Measurements from ENCODE around the gene EIF4G3. TPM values are rescaled to one million over a fixed set of nuclear protein-coding genes. Genes with fewer than 3 reads are reported as not detected.

EIF4G3 gene
- total and polyA plus RNA-seq, 9 of the 15 experiments (the other 6 are each of a cell fraction or from before 2014, with no cell fraction given): 6.7 to 40.5 (median 32.1) TPM

DNA sequence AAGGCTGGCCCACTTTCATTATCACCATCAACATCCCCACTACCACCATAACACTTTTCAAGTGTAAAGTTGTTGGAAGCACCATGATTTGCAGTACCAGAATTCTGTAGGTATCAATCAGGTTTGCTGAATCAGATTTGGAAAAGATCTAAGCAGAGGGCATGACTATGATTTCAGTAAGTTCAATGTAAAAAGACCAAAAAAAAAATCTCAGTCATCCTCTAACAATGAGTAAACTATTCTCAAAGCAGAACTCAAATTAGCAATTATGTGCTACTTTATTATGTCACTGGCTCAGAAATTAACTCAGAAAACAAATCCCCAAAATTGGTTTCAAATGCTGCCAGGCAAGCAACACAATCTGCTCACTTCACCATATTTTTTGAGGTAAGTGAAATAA is 201.7 kb downstream of the EIF4G3 start (continued):
- TF ChIP-seq KHSRP (IDR thresholded peaks at IDR 0.05) (no peak), GABPB2 (CRISPR knock-in tag; conservative IDR thresholded peaks at IDR 0.05) (no peak), ZNF224 (CRISPR knock-in tag; IDR thresholded peaks at IDR 0.05) (no peak)

DNA sequence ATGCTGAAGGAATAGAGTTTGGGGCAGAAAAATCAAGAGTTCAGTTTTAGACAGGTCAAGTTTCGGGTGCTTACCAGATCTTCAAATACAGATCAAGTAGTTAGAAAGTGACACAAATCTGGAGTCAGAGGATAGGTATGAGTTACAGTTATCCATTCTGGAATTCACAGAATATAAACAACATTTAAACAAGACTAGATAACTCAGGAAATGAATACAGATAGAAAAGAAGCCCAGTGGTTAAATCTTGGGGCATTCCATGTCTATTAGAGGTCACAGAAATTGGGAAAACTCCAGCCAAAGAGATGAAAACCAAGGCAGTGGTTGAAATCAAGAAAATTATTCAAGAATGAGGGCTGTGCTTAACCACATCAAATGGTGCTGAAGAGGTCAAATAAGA is 202.6 kb downstream of the EIF4G3 start:
- no peaks in the 10 kb centered on the region for H3K4me1 ChIP-seq (replicated peaks in 1 of 2; ENCODE audit: control insufficient read depth in 2 of 2, insufficient read depth in 2 of 2, low read length in 2 of 2)
- 92% methylated on average over 1 of the region's 1 CpG for WGBS (ENCODE audit: insufficient coverage, low coverage, missing lambda C conversion rate)
- no peaks in the 10 kb centered on the region for H3K27me3 ChIP-seq (ENCODE audit: control insufficient read depth in 2 of 2, insufficient read depth in 2 of 2, low read length in 2 of 2)
- TF ChIP-seq HNRNPL (IDR thresholded peaks at IDR 0.05; ENCODE audit: low read depth, low read length) (no peak), MIER1 (IDR thresholded peaks at IDR 0.05; ENCODE audit: low read depth) (no peak), POLR2AphosphoS5 (IDR thresholded peaks at IDR 0.05; ENCODE audit: control insufficient read depth, insufficient read depth, low read depth, low read length) (no peak), SAFB2 (IDR thresholded peaks at IDR 0.05; ENCODE audit: borderline replicate concordance, low read depth, low read length, severe bottlenecking) (no peak), NFE2L1 (tag; IDR thresholded peaks at IDR 0.05; ENCODE audit: borderline replicate concordance, low read depth) (no peak), REST (IDR thresholded peaks at IDR 0.05; ENCODE audit: borderline replicate concordance) (no peak), REST (CRISPR knock-in tag; IDR thresholded peaks at IDR 0.05; ENCODE audit: low read depth) (no peak), ZNF324 (CRISPR knock-in tag; IDR thresholded peaks at IDR 0.05) (no peak)
- ChIA-PET CTCF (ENCODE audit: low intra/inter-chr PET ratio) (no interaction called here), POLR2A (interaction anchor here (0.6 kb wide), 1 partner anchor 153 kb away, joined by 3 read pairs; no protein-coding TSS in a partner anchor)
- no peak overlapping the region for H3K9ac ChIP-seq (ENCODE audit: insufficient read depth in 1 of 2, low read depth in 2 of 2, low read length in 2 of 2)
- DNase-seq (ENCODE audit: extremely low read depth in 1 of 4, low spot score in 3 of 4) (no peak), ATAC-seq (no peak), FAIRE-seq (no peak)
- no TSS peak for BruUV-seq (replicated peaks)
- H3K4me2 ChIP-seq (ENCODE audit: insufficient read depth, low read length): no peak overlapping the region
- H2AFZ ChIP-seq (ENCODE audit: low read depth, low read length): no peak overlapping the region
- in situ Hi-C loops (cut with MboI): no loop called here
- H4K20me1 ChIP-seq (replicated peaks; ENCODE audit: control insufficient read depth, insufficient read depth, low read length): no peaks in the 10 kb centered on the region
- H3K27ac ChIP-seq (ENCODE audit: extremely low read depth, low read depth, low read length): no peak overlapping the region
- no peaks in the 10 kb centered on the region for H3K79me2 ChIP-seq (ENCODE audit: control insufficient read depth, insufficient read depth, low read length)
- H3K4me3 ChIP-seq: no peak overlapping the region
- H3K36me3 ChIP-seq (ENCODE audit: control insufficient read depth, insufficient read depth, low read length): peaks cover 18% of the 10 kb centered on the region; the same call in 1 of the 3 replicates
- intact Hi-C loops (cut with micrococcal nuclease): no loop called here
- H3K9me3 ChIP-seq (replicated peaks; ENCODE audit: control insufficient read depth, insufficient read depth, low read depth, low read length): no peaks in the 10 kb centered on the region
- H3K9me1 ChIP-seq (ENCODE audit: control insufficient read depth, insufficient read depth, low read length): no peaks in the 10 kb centered on the region

Measured in K562 (cell line).